HG03571 (cell line): ENCODE results near the gene ADAMTSL2.

ENCODE experiments used
- ATAC-seq: cut with Tn5 transposase; IDR thresholded peaks from one replicate; pipeline ENCODE4 v1.9.1; 2021; ENCODE audit not compliant: unreplicated experiment

ADAMTSL2 gene

DNA sequence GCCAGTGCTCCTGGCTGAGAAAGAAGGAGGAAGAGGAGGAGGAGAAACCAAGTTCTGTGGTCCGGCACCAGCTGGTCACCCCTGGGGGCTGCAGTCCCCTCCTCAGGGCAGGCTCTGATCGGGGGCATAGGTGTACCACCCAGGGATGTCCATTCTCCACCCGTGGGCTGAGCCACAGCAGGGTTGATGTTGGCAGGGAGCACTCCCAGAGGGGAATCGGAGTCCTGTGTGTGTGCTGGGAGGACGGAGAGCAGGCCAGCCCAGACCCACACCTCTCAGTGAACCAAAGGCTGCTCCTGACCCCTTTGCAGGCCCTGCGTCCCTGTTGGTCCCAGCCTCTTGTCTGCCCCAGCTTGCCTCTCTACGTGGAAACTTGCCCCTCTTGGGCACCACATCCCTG lies 4.6 kb upstream of the ADAMTSL2 start:
- ATAC-seq = no peak

GRCh38 chr9:133531293-133531692 lies 3.2 kb upstream of the ADAMTSL2 start:
- no peak for ATAC-seq

DNA sequence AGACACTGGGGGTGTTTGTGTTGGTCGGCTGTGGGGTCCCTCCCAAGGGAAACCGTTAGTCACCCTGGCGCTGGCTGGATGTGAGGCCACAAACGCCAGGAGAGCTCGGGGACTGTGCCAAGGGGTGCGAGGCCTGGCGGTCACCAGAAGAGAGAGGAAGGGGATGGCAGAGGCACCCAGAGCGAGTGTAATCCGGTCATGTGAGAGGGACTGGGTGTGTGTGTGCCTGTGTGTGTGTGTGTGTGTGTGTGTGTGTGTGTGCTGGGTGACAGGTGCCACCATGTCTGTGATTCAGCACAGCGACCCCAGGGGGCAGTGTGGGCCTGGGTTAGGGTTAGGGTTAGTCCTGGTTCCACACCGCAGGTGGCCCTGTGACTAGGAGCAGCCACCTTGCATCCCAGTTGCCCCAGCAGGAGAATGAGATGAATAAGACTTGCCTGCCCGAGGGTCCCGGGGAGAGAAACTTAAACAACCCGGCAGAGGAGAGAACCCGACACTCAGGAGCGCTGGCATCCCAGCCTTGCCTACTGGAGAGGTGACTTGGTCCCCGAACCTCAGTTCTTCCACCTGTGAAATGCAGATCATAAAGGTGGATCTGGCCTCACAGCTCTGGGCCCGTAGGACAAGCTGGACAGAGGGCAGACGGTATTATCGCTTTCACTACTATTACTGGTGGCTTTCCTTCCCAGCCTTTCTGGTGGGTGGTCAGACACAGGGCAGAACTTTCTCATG lies 1.4 kb upstream of the ADAMTSL2 start:
- ATAC-seq = no peak

DNA sequence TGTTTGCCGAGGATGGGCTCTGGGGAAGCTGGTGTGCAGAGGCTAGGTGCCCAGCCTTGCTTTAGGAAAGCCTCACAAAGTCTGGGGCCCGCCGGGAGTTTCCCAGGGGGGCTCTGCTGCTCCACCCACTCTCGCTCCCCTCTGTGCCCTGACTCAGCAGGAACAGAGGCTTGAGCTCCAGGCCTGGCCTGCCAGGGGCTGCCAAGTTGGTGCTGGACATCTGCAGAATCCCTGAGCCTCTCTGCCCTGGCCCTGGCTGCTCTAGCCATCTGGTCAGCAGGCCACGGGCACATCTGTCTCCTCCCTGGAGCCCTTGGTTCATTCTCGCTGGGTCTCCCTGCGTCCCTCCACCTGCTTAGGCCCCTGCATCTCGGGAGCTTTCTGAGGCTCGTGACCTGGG lies 647 bp upstream of the ADAMTSL2 start:
- no peak for ATAC-seq

- ATAC-seq = no peak
Observed at GRCh38 chr9:133535306-133535877, 888 bp downstream of the ADAMTSL2 start.

DNA sequence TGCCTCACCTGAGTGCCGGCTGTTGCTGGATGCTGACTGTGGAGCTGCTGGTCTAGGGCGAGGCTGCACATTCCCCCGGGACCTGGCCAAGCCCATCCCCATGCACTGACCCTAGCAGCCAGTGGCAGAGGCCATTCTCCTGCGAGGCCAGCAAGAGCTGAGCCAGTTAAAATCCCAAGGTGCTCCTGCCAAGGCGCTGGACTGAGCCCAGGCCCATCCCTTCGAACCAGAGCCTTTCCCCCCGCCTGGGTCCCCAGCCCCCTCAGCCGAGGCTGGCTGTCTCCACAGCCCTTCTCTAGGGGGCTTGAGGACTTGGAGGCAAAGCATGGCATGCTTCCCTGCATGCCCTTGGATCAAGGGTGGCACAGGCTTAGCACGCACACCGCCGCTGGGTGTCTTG lies 1.6 kb downstream of the ADAMTSL2 start:
- no peak for ATAC-seq

DNA sequence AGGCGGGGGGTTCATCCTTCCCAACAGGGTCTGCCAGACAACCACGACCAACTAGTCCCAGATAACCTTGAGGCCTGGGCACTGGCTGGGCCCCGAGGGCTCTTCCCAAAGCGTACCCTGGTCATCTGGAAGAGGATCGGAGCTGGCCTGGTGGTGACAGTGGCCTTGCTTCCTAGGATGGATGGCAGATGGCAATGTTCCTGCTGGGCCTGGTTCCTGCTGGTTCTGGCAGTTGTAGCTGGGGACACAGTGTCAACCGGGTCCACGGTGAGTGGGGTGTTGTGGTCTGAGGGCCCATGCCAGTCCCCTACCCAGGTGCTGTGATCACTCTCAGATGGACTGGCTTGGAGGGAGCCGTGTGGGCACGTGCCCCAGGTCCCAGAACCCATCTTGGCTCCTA lies 2.0 kb downstream of the ADAMTSL2 start:
- no peak for ATAC-seq

- ATAC-seq = no peak
Observed at GRCh38 chr9:133537257-133537656, 2.8 kb downstream of the ADAMTSL2 start.

DNA sequence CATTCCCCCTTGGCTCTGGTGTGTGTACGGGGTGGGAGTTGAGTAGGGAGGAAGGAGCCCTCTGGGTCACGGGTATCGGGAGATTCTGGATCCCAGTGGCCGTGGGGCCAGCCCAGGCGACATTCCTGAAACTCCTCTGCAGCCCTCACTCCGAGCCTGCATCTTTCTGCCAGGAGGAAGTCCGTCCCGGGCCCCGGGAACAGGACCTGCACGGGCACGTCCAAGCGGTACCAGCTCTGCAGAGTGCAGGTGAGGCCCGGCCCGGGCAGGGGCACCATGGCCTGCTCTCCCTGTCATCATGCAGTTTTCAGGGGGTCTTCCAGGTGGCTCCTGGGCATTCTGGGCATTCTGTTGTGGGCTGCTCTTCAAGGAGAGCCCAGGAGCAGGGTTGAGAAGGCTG lies 3.7 kb downstream of the ADAMTSL2 start:
- no peak for ATAC-seq

DNA sequence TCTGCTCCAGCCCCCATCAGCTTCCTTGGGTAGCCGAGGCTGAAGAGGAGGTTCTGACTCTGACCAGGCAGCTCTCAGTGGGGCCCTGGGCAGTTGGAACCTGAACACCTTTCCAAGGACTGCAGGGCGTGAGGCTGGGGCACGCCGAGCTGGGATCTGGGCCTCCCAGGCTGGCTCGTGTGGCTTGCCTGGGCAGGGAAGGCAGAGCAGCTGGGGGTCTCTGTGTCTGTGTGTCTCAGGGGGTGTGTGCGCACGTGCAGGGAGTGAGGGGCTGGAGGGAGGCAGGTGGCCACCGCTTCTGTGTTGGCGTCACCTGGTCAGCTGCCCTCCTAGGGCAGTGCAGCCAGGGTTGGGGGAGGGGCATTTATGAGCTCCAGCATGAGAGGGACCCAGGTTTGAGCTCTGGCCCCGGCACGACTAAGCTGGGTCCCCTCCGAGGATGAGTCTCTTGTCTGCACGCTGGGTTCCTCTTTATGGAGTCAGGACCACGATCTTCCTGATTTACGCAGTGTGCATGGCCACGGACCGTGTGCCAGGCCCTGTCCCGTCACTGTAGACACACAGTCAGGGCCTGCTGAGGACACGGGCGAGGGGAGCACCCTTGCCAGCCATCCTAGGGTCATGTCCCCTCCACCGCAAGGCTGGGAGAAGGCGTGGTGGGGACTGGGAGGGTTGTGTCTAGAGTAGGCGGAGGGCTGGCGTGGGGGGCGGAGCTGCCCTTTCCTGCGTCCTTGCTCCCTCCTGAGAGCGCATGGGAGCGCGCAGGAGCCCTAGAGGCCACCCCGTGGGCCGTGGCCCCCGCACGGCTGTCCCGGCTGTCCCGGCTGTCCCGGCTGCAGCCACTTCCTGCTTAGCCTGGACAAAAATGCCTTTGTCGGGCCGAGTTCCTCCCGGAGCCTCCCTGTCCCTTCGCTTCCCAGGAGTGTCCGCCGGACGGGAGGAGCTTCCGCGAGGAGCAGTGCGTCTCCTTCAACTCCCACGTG lies 4.6 kb downstream of the ADAMTSL2 start:
- no peak for ATAC-seq

GRCh38 chr9:133539991-133540697 lies 5.6 kb downstream of the ADAMTSL2 start:
- ATAC-seq = no peak

GRCh38 chr9:133540698-133541025 lies 6.2 kb downstream of the ADAMTSL2 start:
- ATAC-seq = no peak

- no peak for ATAC-seq
Observed at GRCh38 chr9:133542002-133542401, 7.5 kb downstream of the ADAMTSL2 start.

GRCh38 chr9:133543772-133544467 lies 9.4 kb downstream of the ADAMTSL2 start:
- ATAC-seq = no peak

- no peak for ATAC-seq
Observed at GRCh38 chr9:133545494-133546286, 11.2 kb downstream of the ADAMTSL2 start.

GRCh38 chr9:133546287-133546680 lies 11.8 kb downstream of the ADAMTSL2 start:
- ATAC-seq = no peak

- ATAC-seq = no peak
Observed at GRCh38 chr9:133547116-133547515, 12.6 kb downstream of the ADAMTSL2 start.

GRCh38 chr9:133551446-133551845 lies 16.9 kb downstream of the ADAMTSL2 start:
- no peak for ATAC-seq

DNA sequence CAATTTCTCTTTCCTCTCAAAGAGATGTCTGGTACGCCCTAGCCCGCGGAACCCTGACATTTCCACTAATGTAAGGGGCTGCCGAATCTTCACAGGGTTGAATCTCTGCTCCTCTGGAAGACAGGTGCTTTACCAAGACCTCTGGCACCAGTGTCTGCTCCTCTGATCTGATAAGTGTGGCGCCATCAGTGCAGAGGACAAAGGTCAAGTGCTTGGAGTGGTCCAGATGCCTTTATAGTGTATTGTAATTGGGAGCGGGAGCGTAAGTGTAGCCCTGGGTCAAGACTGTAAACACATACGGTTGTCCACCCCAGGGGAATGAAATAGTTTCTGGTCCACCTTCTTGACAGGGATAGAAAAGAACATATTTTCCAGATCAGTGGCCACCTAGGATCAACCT lies 17.7 kb downstream of the ADAMTSL2 start:
- ATAC-seq = no peak

- ATAC-seq = no peak
Observed at GRCh38 chr9:133553123-133553522, 18.6 kb downstream of the ADAMTSL2 start.
